Measurements from ENCODE around the gene RAB22A. TPM values are rescaled to one million over a fixed set of nuclear protein-coding genes. Genes with fewer than 3 reads are reported as not detected.

RAB22A gene
- total RNA-seq, 4 donors from 2014 or later: 4.2 to 25.9 (median 20.7) TPM

DNA sequence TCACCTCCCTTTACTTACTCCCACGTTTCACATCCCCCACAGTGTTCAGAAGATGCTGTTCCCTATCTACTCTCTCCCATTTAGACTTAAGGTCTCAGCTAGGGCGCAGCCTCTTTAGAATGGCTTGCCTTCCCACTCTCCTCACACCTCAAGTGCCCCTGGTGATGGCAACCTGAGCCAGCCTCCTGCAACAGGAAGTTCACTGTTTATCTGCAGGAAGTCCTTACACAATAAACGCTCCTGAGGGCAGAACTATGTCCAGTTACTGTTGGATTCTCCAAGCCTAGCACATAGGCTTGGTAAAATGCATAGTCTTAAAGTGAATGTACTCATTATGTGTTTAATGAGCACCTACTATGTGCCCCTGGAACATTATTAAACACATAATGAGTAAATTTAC is 21.9 kb upstream of the RAB22A start:
- TF ChIP-seq POLR2AphosphoS5 (IDR thresholded peaks at IDR 0.05) (no peak), POLR2A (IDR thresholded peaks at IDR 0.05) (no peak), EP300 (IDR thresholded peaks at IDR 0.05; ENCODE audit: low read depth) (no peak)
- TF ChIP-seq, protein P1, sequence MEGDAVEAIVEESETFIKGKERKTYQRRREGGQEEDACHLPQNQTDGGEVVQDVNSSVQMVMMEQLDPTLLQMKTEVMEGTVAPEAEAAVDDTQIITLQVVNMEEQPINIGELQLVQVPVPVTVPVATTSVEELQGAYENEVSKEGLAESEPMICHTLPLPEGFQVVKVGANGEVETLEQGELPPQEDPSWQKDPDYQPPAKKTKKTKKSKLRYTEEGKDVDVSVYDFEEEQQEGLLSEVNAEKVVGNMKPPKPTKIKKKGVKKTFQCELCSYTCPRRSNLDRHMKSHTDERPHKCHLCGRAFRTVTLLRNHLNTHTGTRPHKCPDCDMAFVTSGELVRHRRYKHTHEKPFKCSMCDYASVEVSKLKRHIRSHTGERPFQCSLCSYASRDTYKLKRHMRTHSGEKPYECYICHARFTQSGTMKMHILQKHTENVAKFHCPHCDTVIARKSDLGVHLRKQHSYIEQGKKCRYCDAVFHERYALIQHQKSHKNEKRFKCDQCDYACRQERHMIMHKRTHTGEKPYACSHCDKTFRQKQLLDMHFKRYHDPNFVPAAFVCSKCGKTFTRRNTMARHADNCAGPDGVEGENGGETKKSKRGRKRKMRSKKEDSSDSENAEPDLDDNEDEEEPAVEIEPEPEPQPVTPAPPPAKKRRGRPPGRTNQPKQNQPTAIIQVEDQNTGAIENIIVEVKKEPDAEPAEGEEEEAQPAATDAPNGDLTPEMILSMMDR (IDR thresholded peaks at IDR 0.05): no peak
- intact Hi-C loops (cut with DNase I; ENCODE audit: low total_unique reads): no loop called here
- Histone ChIP-seq H3K9me3 (no peaks in the 10 kb centered on the region), H3K36me3 (no peaks in the 10 kb centered on the region), H3K4me1 (no peaks in the 10 kb centered on the region), H3K27me3 (no peaks in the 10 kb centered on the region), H3K27ac (no peak overlapping the region), H3K4me3 (no peak overlapping the region)
- in situ Hi-C loops (cut with MboI; ENCODE audit: low pct_ligation_motif_present in 1 of 4, low pct_unique_long_range_greater_than_20kb in 1 of 4, low sequenced_read_pairs in 3 of 4): no loop called here
- DNase-seq: no peak
- WGBS, 2 donors (ENCODE audit: low coverage in 1 of 2): 50 to 84% methylated on average over 1 to 3 of the region's 3 CpGs

DNA sequence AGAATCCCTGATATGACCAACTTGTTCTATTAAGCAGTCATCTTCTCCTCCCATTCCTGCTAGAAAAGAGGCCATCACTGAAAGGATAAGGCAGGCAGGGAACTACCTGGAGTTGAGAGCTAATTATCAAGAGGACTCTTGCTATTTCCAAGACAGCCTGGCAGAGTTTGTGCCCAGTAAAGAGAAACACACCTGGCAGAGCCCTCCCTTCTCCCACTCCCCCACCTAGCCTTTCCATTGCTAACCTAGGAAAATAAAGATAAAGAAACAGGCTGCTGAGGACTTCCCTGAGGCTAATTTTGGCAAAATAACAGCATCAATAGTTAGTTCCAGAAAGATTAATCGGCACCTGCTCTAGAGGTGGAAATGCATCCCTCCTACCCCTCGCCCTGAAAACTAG is 20.4 kb upstream of the RAB22A start:
- Histone ChIP-seq H3K36me3 (no peaks in the 10 kb centered on the region), H3K9me3 (no peaks in the 10 kb centered on the region), H3K27me3 (no peaks in the 10 kb centered on the region), H3K27ac (no peak overlapping the region), H3K4me1 (no peaks in the 10 kb centered on the region), H3K4me3 (no peak overlapping the region)
- 92 to 100% methylated on average over 1 to 2 of the region's 2 CpGs for WGBS, 2 donors (ENCODE audit: low coverage in 1 of 2)
- intact Hi-C loops (cut with DNase I; ENCODE audit: low total_unique reads) (no loop called here), in situ Hi-C loops (cut with MboI; ENCODE audit: low pct_ligation_motif_present in 1 of 4, low pct_unique_long_range_greater_than_20kb in 1 of 4, low sequenced_read_pairs in 3 of 4) (no loop called here)
- TF ChIP-seq POLR2A (IDR thresholded peaks at IDR 0.05): no peak
- no peak for TF ChIP-seq POLR2AphosphoS5 (IDR thresholded peaks at IDR 0.05)
- TF ChIP-seq, protein P1 (IDR thresholded peaks at IDR 0.05): no peak
- no peak for TF ChIP-seq EP300 (IDR thresholded peaks at IDR 0.05; ENCODE audit: low read depth)
- DNase-seq: no peak

DNA sequence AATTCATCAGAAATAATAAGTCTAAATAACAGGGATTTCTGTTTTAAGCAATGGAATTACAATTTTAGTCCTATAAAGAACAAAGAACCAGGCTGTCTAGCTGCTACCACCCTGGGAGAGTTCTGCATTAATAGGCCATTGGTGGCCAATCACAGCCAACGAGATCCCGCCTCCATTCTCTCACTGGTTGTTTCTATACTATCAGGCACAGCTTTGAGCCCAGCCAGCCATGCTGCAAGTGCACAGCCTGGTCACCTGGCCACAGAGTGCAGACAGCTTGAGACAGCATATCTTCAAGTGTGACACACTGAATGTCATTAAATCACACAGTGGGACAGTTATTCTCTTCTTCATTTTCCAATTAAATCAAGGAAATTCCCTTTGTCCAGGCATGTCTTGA is 16.1 kb upstream of the RAB22A start:
- Histone ChIP-seq H3K4me3 (no peak overlapping the region), H3K9me3 (no peaks in the 10 kb centered on the region), H3K27me3 (no peaks in the 10 kb centered on the region), H3K4me1 (no peaks in the 10 kb centered on the region), H3K27ac (no peak overlapping the region), H3K36me3 (no peaks in the 10 kb centered on the region)
- TF ChIP-seq POLR2AphosphoS5 (IDR thresholded peaks at IDR 0.05) (no peak), POLR2A (IDR thresholded peaks at IDR 0.05) (no peak)
- TF ChIP-seq, protein P1 (IDR thresholded peaks at IDR 0.05): no peak
- in situ Hi-C loops (cut with MboI; ENCODE audit: low pct_ligation_motif_present in 1 of 4, low pct_unique_long_range_greater_than_20kb in 1 of 4, low sequenced_read_pairs in 3 of 4): no loop called here
- no peak for DNase-seq
- 93 to 95% methylated on average over 2 of the region's 2 CpGs for WGBS, 2 donors (ENCODE audit: low coverage in 1 of 2)
- intact Hi-C loops (cut with DNase I; ENCODE audit: low total_unique reads): no loop called here

DNA sequence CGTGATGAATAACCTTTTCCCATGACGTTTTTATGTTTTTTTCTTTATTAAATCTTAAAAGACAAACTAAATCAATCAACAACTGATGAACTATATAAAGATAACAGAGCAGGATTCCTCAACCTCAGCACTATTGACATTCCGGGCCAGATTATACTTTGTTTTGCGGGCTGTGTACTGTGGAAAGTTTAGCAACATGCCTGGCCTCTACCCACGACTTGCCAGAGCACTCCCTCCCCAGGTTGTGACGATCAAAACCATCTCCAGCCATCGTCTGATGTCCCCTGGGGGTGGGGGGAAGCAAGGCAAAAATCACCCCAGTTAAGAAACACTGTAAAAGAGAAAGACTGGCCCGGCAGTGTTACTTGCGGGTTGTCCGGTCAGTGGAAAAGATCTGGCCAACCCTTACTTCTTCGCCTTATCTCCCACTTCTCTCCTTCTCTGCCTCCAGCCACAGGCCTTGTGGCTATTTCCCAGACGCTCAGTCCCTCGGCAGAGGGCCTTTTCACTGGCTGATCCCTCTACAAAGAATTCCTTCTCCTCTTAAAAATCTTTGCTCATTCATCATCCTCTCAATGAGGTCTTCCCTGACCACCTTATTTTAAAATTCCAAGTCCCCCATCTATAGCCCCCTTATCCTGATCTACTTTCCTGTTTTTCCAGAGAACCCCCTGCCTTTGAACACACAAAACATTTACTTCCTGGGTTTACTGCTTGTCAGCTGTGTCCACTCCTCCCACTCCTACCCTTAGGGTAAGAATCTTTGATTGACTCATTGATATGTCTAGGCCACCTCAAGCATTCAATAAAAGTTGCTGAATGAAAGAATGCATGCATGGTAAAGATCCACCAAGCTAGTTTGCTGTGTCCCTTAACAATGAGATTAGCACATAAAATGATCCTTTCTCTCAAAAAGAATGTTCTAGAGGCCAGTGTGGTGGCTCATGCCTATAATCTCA is 14.7 kb upstream of the RAB22A start:
- in situ Hi-C loops (cut with MboI; ENCODE audit: low pct_ligation_motif_present in 1 of 4, low pct_unique_long_range_greater_than_20kb in 1 of 4, low sequenced_read_pairs in 3 of 4): no loop called here
- intact Hi-C loops (cut with DNase I; ENCODE audit: low total_unique reads): no loop called here
- Histone ChIP-seq H3K9me3 (no peaks in the 10 kb centered on the region), H3K27ac (no peak overlapping the region), H3K4me1 (no peaks in the 10 kb centered on the region), H3K36me3 (no peaks in the 10 kb centered on the region), H3K4me3 (no peak overlapping the region), H3K27me3 (no peaks in the 10 kb centered on the region)
- no peak for DNase-seq
- TF ChIP-seq EP300 (IDR thresholded peaks at IDR 0.05; ENCODE audit: low read depth): no peak
- no peak for TF ChIP-seq POLR2A (IDR thresholded peaks at IDR 0.05)
- TF ChIP-seq, protein P1 (IDR thresholded peaks at IDR 0.05): no peak
- no peak for TF ChIP-seq POLR2AphosphoS5 (IDR thresholded peaks at IDR 0.05)
- 86 to 89% methylated on average over 4 to 13 of the region's 13 CpGs for WGBS, 2 donors (ENCODE audit: low coverage in 1 of 2)
